HL-60 (cell line): ENCODE measurements around the gene SLC41A3.
"Not testable (repeated sequence)": the region's sequence is repeated elsewhere in the genome, so short reads cannot be mapped to it uniquely, and the experiment has no call there.

Experiments
- DNase-seq, 2 experiments: peaks; one replicate each; pipeline ENCODE4 v3.0.0-alpha.2; 2010 to 2020; ENCODE audit warnings: low read depth in 1 of 2, low spot score in 1 of 2
- H3K27ac ChIP-seq: fragments of 250-450 bp; sonication (Bioruptor Pico); replicated peaks from 2 replicates; pipeline ENCODE4 v1.5.1; 2020; ENCODE audit warnings: mild to moderate bottlenecking, moderate library complexity
- H3K27me3 ChIP-seq: fragments of 250-450 bp; sonication (Bioruptor Pico); 2 replicates; pipeline ENCODE4 v1.5.1; 2021; ENCODE audit warnings: mild to moderate bottlenecking, moderate library complexity; ENCODE audit not compliant: insufficient read depth, poor library complexity, severe bottlenecking
- H3K4me3 ChIP-seq: replicated peaks from 2 replicates; pipeline ENCODE4 v1.5.1; 2011; ENCODE audit warnings: mild to moderate bottlenecking, control low read depth, low read length; ENCODE audit not compliant: insufficient read depth
- GABPA ChIP-seq: IDR thresholded peaks from 2 replicates; pipeline ENCODE4 v1.6.1; 2012; ENCODE audit warnings: low read depth
- POLR2AphosphoS5 ChIP-seq: IDR thresholded peaks from 2 replicates; pipeline ENCODE4 v1.6.1; 2012; ENCODE audit warnings: low read depth
- REST ChIP-seq: IDR thresholded peaks from 2 replicates; pipeline ENCODE4 v1.6.1; 2012; ENCODE audit warnings: low read depth; ENCODE audit not compliant: insufficient replicate concordance
- SPI1 ChIP-seq: IDR thresholded peaks from 2 replicates; pipeline ENCODE4 v1.6.1; 2012; ENCODE audit warnings: low read depth, mild to moderate bottlenecking, borderline replicate concordance
- TF ChIP-seq, protein P1 (sequence below): IDR thresholded peaks from one replicate; pipeline ENCODE4 v1.5.1; 2011; ENCODE audit warnings: low read length, control low read depth, inconsistent platforms; ENCODE audit not compliant: insufficient read depth

The SLC41A3 gene

DNA sequence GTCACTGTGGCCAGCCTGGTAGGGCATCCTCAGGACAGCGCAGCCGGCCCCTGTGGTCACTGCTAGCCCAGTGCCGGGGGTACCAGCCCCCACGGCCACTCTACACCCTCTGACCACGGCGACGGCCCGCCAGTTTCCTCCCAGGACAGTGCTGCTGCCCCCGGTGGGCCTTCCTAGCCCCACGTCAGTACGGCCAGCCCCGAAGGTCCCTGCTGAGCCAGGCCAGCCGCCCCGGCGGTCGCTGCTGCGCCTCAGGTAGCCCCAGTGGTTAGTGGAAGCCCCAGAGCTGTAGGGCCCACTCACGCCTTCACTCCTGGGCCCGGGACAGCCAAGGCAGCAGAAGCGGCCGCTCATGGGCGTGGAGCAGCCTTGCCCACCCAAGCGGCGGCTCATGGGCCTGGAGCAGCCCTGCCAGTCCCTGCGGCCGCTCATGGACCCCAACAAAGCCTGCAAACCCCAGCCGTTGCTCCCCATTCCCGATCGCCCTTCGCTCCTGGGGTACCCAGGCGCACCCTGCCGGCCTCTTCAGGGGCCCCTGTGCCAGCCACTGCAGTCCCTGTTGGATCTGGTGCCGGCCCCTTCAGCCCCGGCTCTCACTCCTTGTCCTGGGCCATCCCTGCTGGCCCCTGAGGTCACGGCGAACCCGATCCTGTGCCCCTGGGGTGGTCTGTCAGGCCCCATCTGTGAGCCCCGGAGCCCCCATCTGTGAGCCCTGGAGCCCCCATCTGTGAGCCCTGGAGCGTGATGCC, 124.4 kb downstream of the SLC41A3 start:
- no peak overlapping the region for H3K4me3 ChIP-seq
- no peak for TF ChIP-seq SPI1
- no peak for TF ChIP-seq POLR2AphosphoS5
- TF ChIP-seq, protein P1, sequence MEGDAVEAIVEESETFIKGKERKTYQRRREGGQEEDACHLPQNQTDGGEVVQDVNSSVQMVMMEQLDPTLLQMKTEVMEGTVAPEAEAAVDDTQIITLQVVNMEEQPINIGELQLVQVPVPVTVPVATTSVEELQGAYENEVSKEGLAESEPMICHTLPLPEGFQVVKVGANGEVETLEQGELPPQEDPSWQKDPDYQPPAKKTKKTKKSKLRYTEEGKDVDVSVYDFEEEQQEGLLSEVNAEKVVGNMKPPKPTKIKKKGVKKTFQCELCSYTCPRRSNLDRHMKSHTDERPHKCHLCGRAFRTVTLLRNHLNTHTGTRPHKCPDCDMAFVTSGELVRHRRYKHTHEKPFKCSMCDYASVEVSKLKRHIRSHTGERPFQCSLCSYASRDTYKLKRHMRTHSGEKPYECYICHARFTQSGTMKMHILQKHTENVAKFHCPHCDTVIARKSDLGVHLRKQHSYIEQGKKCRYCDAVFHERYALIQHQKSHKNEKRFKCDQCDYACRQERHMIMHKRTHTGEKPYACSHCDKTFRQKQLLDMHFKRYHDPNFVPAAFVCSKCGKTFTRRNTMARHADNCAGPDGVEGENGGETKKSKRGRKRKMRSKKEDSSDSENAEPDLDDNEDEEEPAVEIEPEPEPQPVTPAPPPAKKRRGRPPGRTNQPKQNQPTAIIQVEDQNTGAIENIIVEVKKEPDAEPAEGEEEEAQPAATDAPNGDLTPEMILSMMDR = no peak
- no peak for TF ChIP-seq REST
- TF ChIP-seq GABPA = no peak
- DNase-seq = no peak
- no peak overlapping the region for H3K27ac ChIP-seq
- H3K27me3 ChIP-seq = no peaks in the 10 kb centered on the region

- H3K27me3 ChIP-seq = no peaks in the 10 kb centered on the region
- TF ChIP-seq GABPA (no peak), POLR2AphosphoS5 (no peak), REST (no peak), SPI1 (no peak)
- TF ChIP-seq, protein P1 = no peak
- H3K4me3 ChIP-seq = no peak overlapping the region
- no peak overlapping the region for H3K27ac ChIP-seq
- no peak for DNase-seq
Measured at GRCh38 chr3:125958511-125959316, 125.2 kb downstream of the SLC41A3 start.

DNA sequence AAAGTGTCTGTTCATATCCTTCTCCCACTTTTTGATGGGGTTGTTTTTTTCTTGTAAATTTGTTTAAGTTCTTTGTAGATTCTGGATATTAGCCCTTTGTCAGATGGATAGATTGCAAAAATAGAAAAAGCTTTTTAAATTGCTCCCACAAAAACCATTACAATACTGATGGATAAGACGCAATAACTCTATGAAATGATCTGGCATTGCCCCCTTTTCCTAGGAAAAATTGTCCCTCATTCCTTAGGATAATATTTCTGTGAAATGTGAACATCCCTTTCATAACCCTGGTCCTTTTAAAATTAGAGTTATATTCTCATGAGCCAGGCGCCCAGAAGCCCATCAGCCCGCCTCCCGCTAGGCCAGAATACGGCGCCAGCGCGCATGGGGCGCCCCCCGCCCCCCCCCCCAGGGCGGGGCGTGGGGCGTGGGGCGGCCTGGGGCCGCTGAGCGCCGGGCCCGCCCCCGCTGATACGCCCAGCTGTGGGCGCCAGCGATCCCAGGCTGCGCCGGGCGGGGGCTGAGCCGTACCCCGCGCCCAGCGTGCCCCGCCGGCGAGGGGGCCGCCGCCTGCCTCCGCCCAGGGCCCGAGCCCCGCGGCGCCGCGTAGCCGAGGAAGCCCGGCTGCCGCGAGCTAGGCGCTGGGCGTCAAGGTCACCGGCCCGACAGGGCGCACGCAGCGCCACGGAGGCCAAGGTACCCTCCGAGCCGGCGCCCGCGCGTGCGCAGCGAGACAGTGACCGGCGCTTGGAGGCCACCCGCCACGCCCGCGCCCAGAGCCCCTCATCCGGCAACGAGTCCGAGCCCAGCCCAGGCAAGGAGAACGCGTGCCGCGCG, 126.0 kb downstream of the SLC41A3 start:
- H3K27me3 ChIP-seq = no peaks in the 10 kb centered on the region
- TF ChIP-seq REST (no peak), GABPA (no peak), SPI1 (no peak), POLR2AphosphoS5 (no peak)
- TF ChIP-seq, protein P1 = no peak
- H3K4me3 ChIP-seq = no peak overlapping the region
- DNase-seq = no peak
- no peak overlapping the region for H3K27ac ChIP-seq

GRCh38 chr3:125957020-125957419, 126.9 kb downstream of the SLC41A3 start:
- not testable (repeated sequence) for H3K4me3 ChIP-seq, H3K27me3 ChIP-seq, DNase-seq, H3K27ac ChIP-seq
